Measurements from ENCODE around the gene QRICH1. TPM values are rescaled to one million over a fixed set of nuclear protein-coding genes. Genes with fewer than 3 reads are reported as not detected.

QRICH1 gene
- total and polyA plus RNA-seq, 2 of the 13 experiments (the other 11 are each of a cell fraction or from before 2014, with no cell fraction given) = 52.6 to 102 TPM

DNA sequence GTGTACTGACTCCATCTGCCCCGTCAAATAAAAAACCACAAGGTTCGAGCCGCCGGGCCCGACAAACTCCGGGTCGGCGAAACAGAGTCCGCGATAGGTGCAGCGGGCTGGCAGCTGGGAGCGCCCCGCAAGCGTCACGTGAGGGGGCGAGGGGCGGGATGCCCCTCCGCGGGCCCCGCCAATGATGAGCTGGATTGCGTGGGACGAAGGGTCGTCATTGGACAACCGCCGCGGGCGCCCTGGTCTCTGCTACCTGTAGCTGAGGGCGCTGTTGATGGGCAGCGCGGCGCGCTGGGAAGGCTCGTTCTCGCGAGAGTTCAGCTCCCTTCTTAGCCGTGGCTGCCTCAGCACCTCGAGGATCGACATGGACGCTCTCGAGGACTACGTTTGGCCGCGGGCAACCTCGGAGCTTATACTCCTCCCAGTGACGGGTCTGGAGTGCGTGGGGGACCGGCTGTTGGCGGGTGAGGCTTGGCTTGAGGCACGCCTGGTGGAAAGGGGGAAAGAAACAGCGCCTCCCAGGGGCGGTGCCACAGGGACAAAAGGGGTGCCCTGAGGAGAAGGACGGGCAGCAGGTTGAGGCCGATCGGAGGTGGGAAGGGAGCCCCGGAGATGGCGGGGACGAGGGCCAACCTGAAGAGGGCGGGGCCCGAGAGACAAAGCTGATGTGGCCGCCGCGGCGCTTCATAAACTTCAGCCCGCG is 86.7 kb downstream of the QRICH1 start, which contains the start of gene WDR6 (continued):
- TF ChIP-seq, protein P1, sequence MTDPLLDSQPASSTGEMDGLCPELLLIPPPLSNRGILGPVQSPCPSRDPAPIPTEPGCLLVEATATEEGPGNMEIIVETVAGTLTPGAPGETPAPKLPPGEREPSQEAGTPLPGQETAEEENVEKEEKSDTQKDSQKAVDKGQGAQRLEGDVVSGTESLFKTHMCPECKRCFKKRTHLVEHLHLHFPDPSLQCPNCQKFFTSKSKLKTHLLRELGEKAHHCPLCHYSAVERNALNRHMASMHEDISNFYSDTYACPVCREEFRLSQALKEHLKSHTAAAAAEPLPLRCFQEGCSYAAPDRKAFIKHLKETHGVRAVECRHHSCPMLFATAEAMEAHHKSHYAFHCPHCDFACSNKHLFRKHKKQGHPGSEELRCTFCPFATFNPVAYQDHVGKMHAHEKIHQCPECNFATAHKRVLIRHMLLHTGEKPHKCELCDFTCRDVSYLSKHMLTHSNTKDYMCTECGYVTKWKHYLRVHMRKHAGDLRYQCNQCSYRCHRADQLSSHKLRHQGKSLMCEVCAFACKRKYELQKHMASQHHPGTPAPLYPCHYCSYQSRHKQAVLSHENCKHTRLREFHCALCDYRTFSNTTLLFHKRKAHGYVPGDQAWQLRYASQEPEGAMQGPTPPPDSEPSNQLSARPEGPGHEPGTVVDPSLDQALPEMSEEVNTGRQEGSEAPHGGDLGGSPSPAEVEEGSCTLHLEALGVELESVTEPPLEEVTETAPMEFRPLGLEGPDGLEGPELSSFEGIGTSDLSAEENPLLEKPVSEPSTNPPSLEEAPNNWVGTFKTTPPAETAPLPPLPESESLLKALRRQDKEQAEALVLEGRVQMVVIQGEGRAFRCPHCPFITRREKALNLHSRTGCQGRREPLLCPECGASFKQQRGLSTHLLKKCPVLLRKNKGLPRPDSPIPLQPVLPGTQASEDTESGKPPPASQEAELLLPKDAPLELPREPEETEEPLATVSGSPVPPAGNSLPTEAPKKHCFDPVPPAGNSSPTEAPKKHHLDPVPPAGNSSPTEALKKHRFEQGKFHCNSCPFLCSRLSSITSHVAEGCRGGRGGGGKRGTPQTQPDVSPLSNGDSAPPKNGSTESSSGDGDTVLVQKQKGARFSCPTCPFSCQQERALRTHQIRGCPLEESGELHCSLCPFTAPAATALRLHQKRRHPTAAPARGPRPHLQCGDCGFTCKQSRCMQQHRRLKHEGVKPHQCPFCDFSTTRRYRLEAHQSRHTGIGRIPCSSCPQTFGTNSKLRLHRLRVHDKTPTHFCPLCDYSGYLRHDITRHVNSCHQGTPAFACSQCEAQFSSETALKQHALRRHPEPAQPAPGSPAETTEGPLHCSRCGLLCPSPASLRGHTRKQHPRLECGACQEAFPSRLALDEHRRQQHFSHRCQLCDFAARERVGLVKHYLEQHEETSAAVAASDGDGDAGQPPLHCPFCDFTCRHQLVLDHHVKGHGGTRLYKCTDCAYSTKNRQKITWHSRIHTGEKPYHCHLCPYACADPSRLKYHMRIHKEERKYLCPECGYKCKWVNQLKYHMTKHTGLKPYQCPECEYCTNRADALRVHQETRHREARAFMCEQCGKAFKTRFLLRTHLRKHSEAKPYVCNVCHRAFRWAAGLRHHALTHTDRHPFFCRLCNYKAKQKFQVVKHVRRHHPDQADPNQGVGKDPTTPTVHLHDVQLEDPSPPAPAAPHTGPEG (CRISPR knock-in tag; IDR thresholded peaks at IDR 0.05) = peak; percentile 96
- no peak for TF ChIP-seq KDM1A (CRISPR knock-in tag; IDR thresholded peaks at IDR 0.05)
- TF ChIP-seq ZNF839 (CRISPR knock-in tag; IDR thresholded peaks at IDR 0.05; ENCODE audit: borderline replicate concordance) = no peak
- TF ChIP-seq NR3C1 (CRISPR knock-in tag; IDR thresholded peaks at IDR 0.05) = no peak
- TF ChIP-seq, protein P2, sequence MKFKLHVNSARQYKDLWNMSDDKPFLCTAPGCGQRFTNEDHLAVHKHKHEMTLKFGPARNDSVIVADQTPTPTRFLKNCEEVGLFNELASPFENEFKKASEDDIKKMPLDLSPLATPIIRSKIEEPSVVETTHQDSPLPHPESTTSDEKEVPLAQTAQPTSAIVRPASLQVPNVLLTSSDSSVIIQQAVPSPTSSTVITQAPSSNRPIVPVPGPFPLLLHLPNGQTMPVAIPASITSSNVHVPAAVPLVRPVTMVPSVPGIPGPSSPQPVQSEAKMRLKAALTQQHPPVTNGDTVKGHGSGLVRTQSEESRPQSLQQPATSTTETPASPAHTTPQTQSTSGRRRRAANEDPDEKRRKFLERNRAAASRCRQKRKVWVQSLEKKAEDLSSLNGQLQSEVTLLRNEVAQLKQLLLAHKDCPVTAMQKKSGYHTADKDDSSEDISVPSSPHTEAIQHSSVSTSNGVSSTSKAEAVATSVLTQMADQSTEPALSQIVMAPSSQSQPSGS (CRISPR knock-in tag; IDR thresholded peaks at IDR 0.05) = peak; percentile 72
- TF ChIP-seq ZIK1 (CRISPR knock-in tag; IDR thresholded peaks at IDR 0.05; ENCODE audit: borderline replicate concordance, low read depth) = peak; percentile 88; the same call in 1 of the 2 replicates
- no peak for TF ChIP-seq ZFAT (CRISPR knock-in tag; conservative IDR thresholded peaks at IDR 0.05)
- TF ChIP-seq ZNF350 (CRISPR knock-in tag; IDR thresholded peaks at IDR 0.05; ENCODE audit: borderline replicate concordance, low read depth) = no peak; the same call in 1 of the 2 replicates
- TF ChIP-seq ZNF333 (CRISPR knock-in tag; IDR thresholded peaks at IDR 0.05; ENCODE audit: borderline replicate concordance) = no peak; the same call in 1 of the 2 replicates
- TF ChIP-seq ZFP90 (CRISPR knock-in tag; IDR thresholded peaks at IDR 0.05; ENCODE audit: borderline replicate concordance) = 0 out of 2 replicates have a peak, but pooled peaks have one; percentile 11
- no peak for TF ChIP-seq HOXA7 (CRISPR knock-in tag; IDR thresholded peaks at IDR 0.05)
- peak; percentile 20; the same call in 1 of the 2 replicates for TF ChIP-seq HBP1 (CRISPR knock-in tag; IDR thresholded peaks at IDR 0.05; ENCODE audit: low read depth)
- peak; percentile 96 for TF ChIP-seq NFYC (CRISPR knock-in tag; IDR thresholded peaks at IDR 0.05)
- TF ChIP-seq SNAI1 (CRISPR knock-in tag; IDR thresholded peaks at IDR 0.05; ENCODE audit: borderline replicate concordance) = peak; percentile 52; the same call in 1 of the 2 replicates
- no peak for TF ChIP-seq SIX4 (CRISPR knock-in tag; IDR thresholded peaks at IDR 0.05)
- TF ChIP-seq NCOA2 (CRISPR knock-in tag; IDR thresholded peaks at IDR 0.05) = no peak
- TF ChIP-seq, protein P3, sequence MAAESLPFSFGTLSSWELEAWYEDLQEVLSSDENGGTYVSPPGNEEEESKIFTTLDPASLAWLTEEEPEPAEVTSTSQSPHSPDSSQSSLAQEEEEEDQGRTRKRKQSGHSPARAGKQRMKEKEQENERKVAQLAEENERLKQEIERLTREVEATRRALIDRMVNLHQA (CRISPR knock-in tag; IDR thresholded peaks at IDR 0.05) = no peak
- no peak for TF ChIP-seq NPAS2 (CRISPR knock-in tag; IDR thresholded peaks at IDR 0.05; ENCODE audit: borderline replicate concordance)
- 0 out of 2 replicates have a peak, but pooled peaks have one; percentile 54 for TF ChIP-seq PCBP1 (IDR thresholded peaks at IDR 0.05; ENCODE audit: borderline replicate concordance, low read depth, low read length)
- TF ChIP-seq GABPB1 (CRISPR knock-in tag; IDR thresholded peaks at IDR 0.05) = peak; percentile 66; the same call in 1 of the 2 replicates

Measured in HepG2 (cell line).